ENCODE data around the gene CACNA1D.

GRCh38 chr3:53675942-53676341 is 181.5 kb downstream of the CACNA1D start:
- no peak for TF ChIP-seq POLR2AphosphoS5 (IDR thresholded peaks at IDR 0.05; ENCODE audit: low read depth, low read length)
- TF ChIP-seq POLR2A (IDR thresholded peaks at IDR 0.05; ENCODE audit: low read depth, low read length), result no peak

Measured in GM12892 (cell line).